H1 (cell line): ENCODE measurements around the gene PCDHB13. TPM values are rescaled to one million over a fixed set of nuclear protein-coding genes. Genes with fewer than 3 reads are reported as not detected.
A peak's percentile ranks its signal among the peaks of the same experiment; 100 is the strongest.
"Not testable (repeated sequence)": the region's sequence is repeated elsewhere in the genome, so short reads cannot be mapped to it uniquely, and the experiment has no call there.

Experiments
- CTCF ChIA-PET: fragments of 300-600 bp; sonication (Branson Sonifier 250); formaldehyde crosslinking; loops from one replicate; lab custom pipeline; 2021; ENCODE audit not compliant: partially characterized antibody; lab: Charles Lee
- POLR2A ChIA-PET: fragments of 300-600 bp; sonication (Branson Sonifier 250); formaldehyde crosslinking; loops from one replicate; lab custom pipeline; 2021; ENCODE audit warnings: inconsistent platforms; ENCODE audit not compliant: partially characterized antibody; lab: Charles Lee
- DNase-seq, 2 experiments: peaks; one replicate each; pipeline versions ENCODE4 v3.0.0 to v3.0.0-alpha.2; 2010 to 2022; ENCODE audit warnings: low spot score in 2 of 2, low read depth in 1 of 2, mixed read lengths in 1 of 2
- FAIRE-seq: peaks from 2 replicates; lab custom pipeline; 2011; peaks lifted over from hg19 to GRCh38; lab: Jason Lieb, UNC
- H2AFZ ChIP-seq: 2 replicates; pipeline ENCODE4 v1.8.1; 2012; ENCODE audit warnings: low read length, inconsistent platforms
- H2AK5ac ChIP-seq: 2 replicates; pipeline ENCODE4 v1.6.1; 2013; ENCODE audit warnings: low read depth, low read length
- H2BK120ac ChIP-seq: replicated peaks from 2 replicates; pipeline ENCODE3; 2013; ENCODE audit warnings: low read depth, low read length, inconsistent platforms
- H2BK12ac ChIP-seq: 2 replicates; pipeline ENCODE4 v1.6.1; 2013; ENCODE audit warnings: low read depth, low read length
- H2BK15ac ChIP-seq: 2 replicates; pipeline ENCODE4 v1.6.1; 2013; ENCODE audit warnings: low read length
- H2BK20ac ChIP-seq: 2 replicates; pipeline ENCODE4 v1.6.1; 2013; ENCODE audit warnings: low read length
- H2BK5ac ChIP-seq: 2 replicates; pipeline ENCODE4 v1.6.1; 2013; ENCODE audit warnings: low read depth, low read length
- H3K14ac ChIP-seq: 2 replicates; pipeline ENCODE4 v1.6.1; 2013; ENCODE audit warnings: inconsistent platforms; ENCODE audit not compliant: insufficient read length
- H3K18ac ChIP-seq: 2 replicates; pipeline ENCODE4 v1.6.1; 2013; ENCODE audit warnings: low read length; ENCODE audit errors: extremely low read depth
- H3K23ac ChIP-seq: 2 replicates; pipeline ENCODE4 v1.6.1; 2013; ENCODE audit warnings: inconsistent platforms; ENCODE audit not compliant: insufficient read length
- H3K23me2 ChIP-seq: 2 replicates; pipeline ENCODE4 v1.6.1; 2013; ENCODE audit warnings: low read depth, low read length
- H3K27ac ChIP-seq: 2 replicates; pipeline ENCODE4 v1.6.1; 2011; ENCODE audit warnings: low read depth, low read length, inconsistent platforms
- H3K27me3 ChIP-seq, 4 experiments: replicated peaks in 1 of 4; 1 replicate in 1 of 4; 2 replicates in 3 of 4; pipeline versions ENCODE4 v1.6.1 to v1.8.1; 2011 to 2013; ENCODE audit warnings: low read length in 3 of 4, mild to moderate bottlenecking in 3 of 4, inconsistent platforms in 2 of 4, mixed read lengths in 2 of 4, moderate library complexity in 1 of 4; ENCODE audit not compliant: control insufficient read depth in 3 of 4, insufficient read depth in 3 of 4; ENCODE audit errors: extremely low read depth in 1 of 4
- H3K36me3 ChIP-seq, 4 experiments: 2 replicates each; pipeline versions ENCODE4 v1.6.1 to v1.8.1; 2011 to 2013; ENCODE audit warnings: mild to moderate bottlenecking in 4 of 4, low read length in 3 of 4, moderate library complexity in 2 of 4, control low read depth in 1 of 4, inconsistent platforms in 1 of 4; ENCODE audit not compliant: insufficient read depth in 4 of 4, control insufficient read depth in 2 of 4
- H3K4ac ChIP-seq: replicated peaks from 2 replicates; pipeline ENCODE3; 2013; ENCODE audit warnings: low read length, low read depth, mixed read lengths, inconsistent platforms; ENCODE audit not compliant: insufficient read length
- H3K4me1 ChIP-seq, 4 experiments: replicated peaks in 1 of 4; 1 replicate in 1 of 4; 2 replicates in 3 of 4; pipeline versions ENCODE4 v1.6.1 to v1.8.1; 2011 to 2013; ENCODE audit warnings: low read length in 3 of 4, inconsistent platforms in 2 of 4, mixed read lengths in 1 of 4; ENCODE audit not compliant: insufficient read depth in 4 of 4, control insufficient read depth in 3 of 4
- H3K4me2 ChIP-seq, 2 experiments: 2 replicates each; pipeline versions ENCODE4 v1.6.1 to v1.8.1; 2011 to 2013; ENCODE audit warnings: low read depth in 2 of 2, low read length in 2 of 2, control low read depth in 1 of 2, inconsistent platforms in 1 of 2, mild to moderate bottlenecking in 1 of 2; ENCODE audit not compliant: insufficient read depth in 1 of 2
- H3K4me3 ChIP-seq, 4 experiments: fragments of 200-600, 300-600 bp in 1 of 4; sonication (generic), shearing (Covaris generic), sonication (Bioruptor Twin) in 1 of 4; 2 replicates each; pipeline versions ENCODE4 v1.5.1 to v1.8.1; 2011 to 2016; ENCODE audit warnings: low read length in 4 of 4, low read depth in 3 of 4, control low read depth in 2 of 4, inconsistent platforms in 2 of 4, mild to moderate bottlenecking in 2 of 4, mixed read lengths in 1 of 4, moderate library complexity in 1 of 4; ENCODE audit not compliant: insufficient read depth in 2 of 4; ENCODE audit errors: extremely low read depth in 1 of 4
- H3K56ac ChIP-seq: replicated peaks from 2 replicates; pipeline ENCODE3; 2013; ENCODE audit warnings: low read depth, mild to moderate bottlenecking, mixed read lengths, low read length, inconsistent platforms; ENCODE audit not compliant: insufficient read length
- H3K79me1 ChIP-seq: 2 replicates; pipeline ENCODE4 v1.6.1; 2013; ENCODE audit warnings: low read depth, low read length, control low read depth
- H3K79me2 ChIP-seq, 2 experiments: 2 replicates each; pipeline versions ENCODE4 v1.6.1 to v1.8.1; 2012 to 2013; ENCODE audit warnings: low read length in 2 of 2, mild to moderate bottlenecking in 2 of 2, inconsistent platforms in 1 of 2; ENCODE audit not compliant: insufficient read depth in 2 of 2, control insufficient read depth in 1 of 2
- H3K9ac ChIP-seq, 4 experiments: replicated peaks in 1 of 4; 1 replicate in 1 of 4; 2 replicates in 3 of 4; pipeline versions ENCODE4 v1.6.1 to v1.8.1; 2011 to 2013; ENCODE audit warnings: low read depth in 3 of 4, low read length in 3 of 4, control low read depth in 2 of 4, mild to moderate bottlenecking in 2 of 4, moderate library complexity in 2 of 4, inconsistent platforms in 1 of 4; ENCODE audit errors: extremely low read depth in 1 of 4
- H3K9me3 ChIP-seq, 2 experiments: 2 replicates each; pipeline versions ENCODE4 v1.6.1 to v1.8.1; 2012 to 2013; ENCODE audit warnings: mild to moderate bottlenecking in 2 of 2, moderate library complexity in 2 of 2, control low read depth in 1 of 2, inconsistent platforms in 1 of 2, low read depth in 1 of 2, low read length in 1 of 2, mixed read lengths in 1 of 2; ENCODE audit not compliant: insufficient read depth in 2 of 2
- H4K20me1 ChIP-seq, 2 experiments: replicated peaks in 1 of 2; 2 replicates each; pipeline versions ENCODE3 to v1.8.1; 2011 to 2013; ENCODE audit warnings: inconsistent platforms in 2 of 2, low read length in 2 of 2, mild to moderate bottlenecking in 1 of 2; ENCODE audit not compliant: insufficient read depth in 2 of 2, control insufficient read depth in 1 of 2
- H4K5ac ChIP-seq: 2 replicates; pipeline ENCODE4 v1.6.1; 2013; ENCODE audit warnings: low read length, low read depth, mixed read lengths, inconsistent platforms; ENCODE audit not compliant: insufficient read length
- H4K8ac ChIP-seq: 2 replicates; pipeline ENCODE4 v1.8.0; 2013; ENCODE audit warnings: mild to moderate bottlenecking, moderate library complexity, low read length, inconsistent platforms; ENCODE audit not compliant: insufficient read depth; ENCODE audit errors: extremely low read depth
- H4K91ac ChIP-seq: replicated peaks from 2 replicates; pipeline ENCODE3; 2013; ENCODE audit warnings: low read length, mixed read lengths, inconsistent platforms; ENCODE audit not compliant: insufficient read length
- CTCF ChIP-seq, 3 experiments: IDR thresholded peaks; 1 replicate in 2 of 3; 2 replicates in 1 of 3; pipeline versions ENCODE4 v1.5.1 to v1.6.1; 2011; ENCODE audit warnings: low read length in 3 of 3, mild to moderate bottlenecking in 3 of 3, inconsistent platforms in 2 of 3, low read depth in 1 of 3, moderate library complexity in 1 of 3; ENCODE audit not compliant: insufficient read depth in 1 of 3; ENCODE audit errors: control extremely low read depth in 1 of 3
- RAD21 ChIP-seq, 2 experiments: IDR thresholded peaks in 1 of 2; conservative IDR thresholded peaks in 1 of 2; 2 replicates each; pipeline ENCODE4 v1.6.1; 2011; ENCODE audit warnings: low read depth in 2 of 2, low read length in 2 of 2, improper control_type of control experiment in 1 of 2, inconsistent platforms in 1 of 2, mild to moderate bottlenecking in 1 of 2, moderate library complexity in 1 of 2
- WGBS, 2 experiments: shearing (Covaris generic) in 1 of 2; methylation state at CpG; one replicate each; pipeline versions ENCODE4 v1.1.6 to v1.1.7; 2013 to 2015; ENCODE audit warnings: low lambda C conversion rate in 2 of 2, mixed read lengths in 2 of 2, inconsistent platforms in 1 of 2, low coverage in 1 of 2, missing lambda C conversion rate in 1 of 2; ENCODE audit not compliant: insufficient replicate concordance in 2 of 2, insufficient coverage in 1 of 2, insufficient read length in 1 of 2; ENCODE audit errors: extremely low coverage in 1 of 2, missing lambda C conversion rate in 1 of 2; 5-methylcytosine and 5-hydroxymethylcytosine counted together
- long read RNA-seq, 2 experiments: library from RNA in 1 of 2; library from capped mRNA in 1 of 2; stranded (forward); transcript quantifications; one replicate each; pipeline ENCODE4 v2.0.0, GENCODE V29; 2021; ENCODE audit warnings: inconsistent platforms in 1 of 2
- polyA minus RNA-seq, 3 experiments: library from RNA; depleted of rRNA, polyadenylated mRNA; stranded (reverse); fragments of >200 nt; gene quantifications; 1 replicate in 2 of 3; 2 replicates in 1 of 3; pipeline ENCODE4 v1.2.3, GENCODE V29; 2011
- polyA plus RNA-seq, 7 experiments: library from polyadenylated mRNA; depleted of rRNA in 3 of 7; stranded (reverse) in 5 of 7; unstranded in 2 of 7; fragments of >200 nt in 5 of 7; fragments of 200-250 nt in 2 of 7; gene quantifications; 1 replicate in 5 of 7; 2 replicates in 1 of 7; 4 replicates in 1 of 7; pipeline versions ENCODE4 v1.2.1 to v1.2.3, GENCODE V29; 2011 to 2013; ENCODE audit warnings: missing spikeins in 2 of 7, mixed read lengths in 2 of 7
- total RNA-seq: library from RNA; stranded (reverse); fragmentation: NEBNext Ultra II Directional; extraction: Animal tissue kit (Norgen Biotek cat#: 25700); gene quantifications from 2 replicates; pipeline ENCODE4 v1.2.1, GENCODE V29; 2021

Gene PCDHB13
- 1.1 and 1.4 TPM in 2 replicates for total RNA-seq
- polyA plus RNA-seq (2011; rRNA removed), result 1.1 and 1.5 TPM in 2 replicates
- polyA plus RNA-seq (2011; cell fraction: cytosol; rRNA removed), result 1.4 TPM
- 2.8 TPM for polyA plus RNA-seq (2011; cell fraction: nucleus; rRNA removed)
- 0.78 to 1.1 TPM (median 0.99 TPM) in 4 replicates for polyA plus RNA-seq (2012, experiment 1 of 2)
- polyA plus RNA-seq (2012, experiment 2 of 2), result 0.13 TPM
- 1.9 TPM for polyA plus RNA-seq (2013, experiment 1 of 2)
- polyA plus RNA-seq (2013, experiment 2 of 2), result 1.6 TPM
- polyA minus RNA-seq (2011; rRNA and poly(A)+ RNA removed), result 2.5 and 2.7 TPM in 2 replicates
- 1.3 TPM for polyA minus RNA-seq (2011; cell fraction: cytosol; rRNA and poly(A)+ RNA removed)
- 8.3 TPM for polyA minus RNA-seq (2011; cell fraction: nucleus; rRNA and poly(A)+ RNA removed)
- long read RNA-seq, experiment 1, result 0 reads
- long read RNA-seq, experiment 2, result 0 reads

- CTCF ChIA-PET, result interaction anchor here (0.6 to 2.9 kb wide), 27 partner anchors 10 to 344 kb away, joined by 3 to 21 read pairs (median 3); partner anchors contain the start of genes PCDHB11, PCDHB14, PCDHB15 and PCDHB16
- H2BK120ac ChIP-seq, H2AFZ ChIP-seq, H3K79me1 ChIP-seq, H3K23ac ChIP-seq, H3K27ac ChIP-seq, H4K20me1 ChIP-seq, H3K36me3 ChIP-seq, H3K4me2 ChIP-seq, H4K5ac ChIP-seq, H4K91ac ChIP-seq, H3K23me2 ChIP-seq, H3K14ac ChIP-seq: not testable (repeated sequence)
- 50% methylated on average over 13 of the region's 18 CpGs; no CpG with 5 or more reads in 1 of the 2 experiments for WGBS, 2 experiments
- POLR2A ChIA-PET, result interaction anchor here (0.6 kb wide), 1 partner anchor 362 kb away, joined by 3 read pairs; no protein-coding TSS in a partner anchor
- H3K9me3 ChIP-seq, result peaks cover 7 to 28% of the 10 kb centered on the region in 2 experiments; a peak in 3 of 4 replicates
- peak; percentile 96 for FAIRE-seq
- TF ChIP-seq CTCF (IDR thresholded peaks at IDR 0.05; ENCODE audit: control extremely low read depth in 1 of 3, insufficient read depth in 1 of 3, low read depth in 1 of 3, low read length in 3 of 3), result peak; percentile 3 to 51 (median 42)
- peak; percentile 52 to 60 for TF ChIP-seq RAD21 (IDR thresholded peaks at IDR 0.05 in 1 of 2, conservative IDR thresholded peaks at IDR 0.05 in 1 of 2; ENCODE audit: low read depth in 2 of 2, low read length in 2 of 2)
- TF ChIP-seq, all 59 proteins: peak for 2; not testable (repeated sequence) for 57
- not testable (repeated sequence) for H3K4me1 ChIP-seq, H3K56ac ChIP-seq, H2AK5ac ChIP-seq, DNase-seq, H2BK15ac ChIP-seq, H3K18ac ChIP-seq, H3K9ac ChIP-seq, H2BK12ac ChIP-seq, H3K79me2 ChIP-seq, H4K8ac ChIP-seq, H2BK5ac ChIP-seq, H2BK20ac ChIP-seq, H3K27me3 ChIP-seq, H3K4ac ChIP-seq
- peak within 1 kb of the TSS in 1 of 4 experiments; percentile 34; a peak in 2 of 8 replicates for H3K4me3 ChIP-seq
These were observed at the start of gene PCDHB13 for GRCh38 chr5:141213656-141214339. Gene PCDHB13 (plus strand): TSS chr5:141213919. CDS start chr5:141214124, 205 bp downstream.
